DOHH2 (cell line): Measurements from ENCODE around the gene FLCN.

Experiments used
- H3F3A ChIP-seq: fragments of 200-600 bp; sonication (generic), shearing (Covaris generic); 2 replicates; pipeline ENCODE4 v1.6.0; 2016; ENCODE audit warnings: antibody characterized with exemption, mild to moderate bottlenecking; ENCODE audit not compliant: control insufficient read depth, insufficient read depth
- H3K27ac ChIP-seq: fragments of 200-600 bp; sonication (generic); 2 replicates; pipeline ENCODE4 v1.5.1; 2014; ENCODE audit warnings: low read depth, mild to moderate bottlenecking, low read length, moderate library complexity
- H3K27me3 ChIP-seq: fragments of 200-600 bp; sonication (generic); 2 replicates; pipeline ENCODE4 v1.6.1; 2014; ENCODE audit warnings: mild to moderate bottlenecking, low read length, mixed read lengths; ENCODE audit not compliant: control insufficient read depth
- H3K36me3 ChIP-seq: fragments of 200-600 bp; sonication (generic); 2 replicates; pipeline ENCODE4 v1.6.1; 2014; ENCODE audit warnings: mild to moderate bottlenecking, low read length, moderate library complexity, mixed read lengths; ENCODE audit not compliant: control insufficient read depth
- H3K4me1 ChIP-seq: fragments of 200-600 bp; sonication (generic); 2 replicates; pipeline ENCODE4 v1.6.1; 2014; ENCODE audit warnings: mild to moderate bottlenecking, low read length, mixed read lengths; ENCODE audit not compliant: control insufficient read depth
- H3K4me2 ChIP-seq: fragments of 200-600 bp; sonication (generic); 2 replicates; pipeline ENCODE4 v1.6.0; 2014; ENCODE audit warnings: mild to moderate bottlenecking, low read length, moderate library complexity
- H3K4me3 ChIP-seq: fragments of 200-600 bp; sonication (generic); 2 replicates; pipeline ENCODE4 v1.5.1; 2014; ENCODE audit warnings: mild to moderate bottlenecking, low read length, mixed read lengths
- H3K79me2 ChIP-seq: fragments of 200-600 bp; sonication (generic); 2 replicates; pipeline ENCODE4 v1.6.1; 2014; ENCODE audit warnings: mild to moderate bottlenecking, low read length, mixed read lengths; ENCODE audit not compliant: control insufficient read depth
- H3K9me2 ChIP-seq: fragments of 200-600 bp; sonication (generic); replicated peaks from 2 replicates; pipeline ENCODE4 v1.6.1; 2014; ENCODE audit warnings: mild to moderate bottlenecking, low read length, mixed read lengths; ENCODE audit not compliant: control insufficient read depth
- H3K9me3 ChIP-seq: fragments of 200-600 bp; sonication (generic); 2 replicates; pipeline ENCODE4 v1.6.1; 2014; ENCODE audit warnings: antibody characterized with exemption, low read length, mixed read lengths; ENCODE audit not compliant: control insufficient read depth, insufficient read depth
- H4K20me1 ChIP-seq: fragments of 200-600 bp; sonication (generic); 2 replicates; pipeline ENCODE4 v1.6.0; 2014; ENCODE audit warnings: low read depth, mild to moderate bottlenecking, antibody characterized with exemption, low read length, moderate library complexity; ENCODE audit not compliant: control insufficient read depth, insufficient read depth
- CTCF ChIP-seq: fragments of 200-600 bp; sonication (generic); IDR thresholded peaks from one replicate; pipeline ENCODE4 v1.5.1; 2014; ENCODE audit warnings: antibody characterized with exemption, mild to moderate bottlenecking, low read depth, low read length; ENCODE audit not compliant: poor library complexity, severe bottlenecking
- EZH2phosphoT487 ChIP-seq: fragments of 200-600 bp; sonication (generic); IDR thresholded peaks from 2 replicates; pipeline ENCODE4 v1.6.1; 2017; ENCODE audit warnings: borderline replicate concordance, mild to moderate bottlenecking, antibody characterized with exemption, low read length, moderate library complexity, mixed read lengths

Gene FLCN

GRCh38 chr17:17207998-17208397 is 29.0 kb downstream of the FLCN start:
- peaks cover 29% of the 10 kb centered on the region for H3K79me2 ChIP-seq
- no peaks in the 10 kb centered on the region for H3K9me2 ChIP-seq
- peaks cover 4% of the 10 kb centered on the region; the same call in 1 of the 2 replicates for H4K20me1 ChIP-seq
- H3F3A ChIP-seq, result peaks cover 10% of the 10 kb centered on the region
- TF ChIP-seq EZH2phosphoT487 (no peak), CTCF (no peak)
- H3K27ac ChIP-seq, result no peak overlapping the region
- H3K9me3 ChIP-seq, result no peaks in the 10 kb centered on the region
- no peaks in the 10 kb centered on the region for H3K27me3 ChIP-seq
- H3K36me3 ChIP-seq, result peaks cover 19% of the 10 kb centered on the region; the same call in 1 of the 2 replicates
- no peak overlapping the region for H3K4me2 ChIP-seq
- H3K4me1 ChIP-seq, result peaks cover 24% of the 10 kb centered on the region
- H3K4me3 ChIP-seq, result no peak overlapping the region

GRCh38 chr17:17206913-17207335 is 30.0 kb downstream of the FLCN start:
- Histone ChIP-seq H3K36me3 (peaks cover 28% of the 10 kb centered on the region), H3K4me2 (no peak overlapping the region), H3F3A (peaks cover 10% of the 10 kb centered on the region), H4K20me1 (peaks cover 4% of the 10 kb centered on the region; the same call in 1 of the 2 replicates), H3K27me3 (no peaks in the 10 kb centered on the region), H3K4me1 (peaks cover 24% of the 10 kb centered on the region), H3K9me2 (no peaks in the 10 kb centered on the region), H3K4me3 (no peak overlapping the region), H3K79me2 (peaks cover 40% of the 10 kb centered on the region), H3K27ac (no peak overlapping the region), H3K9me3 (no peaks in the 10 kb centered on the region)
- no peak for TF ChIP-seq CTCF
- no peak for TF ChIP-seq EZH2phosphoT487

GRCh38 chr17:17206124-17206912 is 30.6 kb downstream of the FLCN start, which contains the start of gene PLD6:
Gene PLD6, minus strand, starts transcription at chr17:17206333. Its CDS starts 47 bp downstream, at chr17:17206286.
- H3K4me1 ChIP-seq, result peaks cover 24% of the 10 kb centered on the region
- H3F3A ChIP-seq, result peaks cover 10% of the 10 kb centered on the region
- H3K27ac ChIP-seq, result peak within 1 kb of the TSS; percentile 51
- no peak for TF ChIP-seq CTCF
- TF ChIP-seq EZH2phosphoT487, result no peak
- peaks cover 4% of the 10 kb centered on the region; the same call in 1 of the 2 replicates for H4K20me1 ChIP-seq
- H3K9me2 ChIP-seq, result no peaks in the 10 kb centered on the region
- H3K27me3 ChIP-seq, result no peaks in the 10 kb centered on the region
- peak within 1 kb of the TSS; percentile 79 for H3K4me3 ChIP-seq
- H3K79me2 ChIP-seq, result peaks cover 42% of the 10 kb centered on the region
- peaks cover 30% of the 10 kb centered on the region for H3K36me3 ChIP-seq
- H3K9me3 ChIP-seq, result no peaks in the 10 kb centered on the region
- peak within 1 kb of the TSS; percentile 84 for H3K4me2 ChIP-seq
